ENCODE data around the gene YWHAG. TPM values are rescaled to one million over a fixed set of nuclear protein-coding genes. Genes with fewer than 3 reads are reported as not detected.

The YWHAG gene
- total and polyA plus RNA-seq, 9 of the 15 experiments (the other 6 are each of a cell fraction or from before 2014, with no cell fraction given), result 30.4 to 246 (median 94.5) TPM

- no peak for TF ChIP-seq ZNF140 (CRISPR knock-in tag; IDR thresholded peaks at IDR 0.05)
- TF ChIP-seq PKNOX1 (IDR thresholded peaks at IDR 0.05), result peak; percentile 92
- peak; percentile 81 for TF ChIP-seq BMI1 (IDR thresholded peaks at IDR 0.05; ENCODE audit: low read length)
- no peak for TF ChIP-seq KDM4B (IDR thresholded peaks at IDR 0.05; ENCODE audit: borderline replicate concordance in 2 of 2, low read depth in 1 of 2)
- 0 out of 2 replicates have a peak, but pooled peaks have one; percentile 47 for TF ChIP-seq BACH1 (tag; IDR thresholded peaks at IDR 0.05)
- TF ChIP-seq ZBTB1 (CRISPR knock-in tag; IDR thresholded peaks at IDR 0.05; ENCODE audit: borderline replicate concordance, low read depth), result no peak
- no peak; the same call in 1 of the 2 replicates for TF ChIP-seq HMBOX1 (IDR thresholded peaks at IDR 0.05)
- peak; percentile 95 for TF ChIP-seq RFX1 (IDR thresholded peaks at IDR 0.05)
- no peak for TF ChIP-seq ZNF583 (CRISPR knock-in tag; IDR thresholded peaks at IDR 0.05)
- 0 out of 2 replicates have a peak, but pooled peaks have one; percentile 42 for TF ChIP-seq LARP7 (IDR thresholded peaks at IDR 0.05)
- peak; percentile 80 for TF ChIP-seq ZBTB5 (IDR thresholded peaks at IDR 0.05)
- no peak for TF ChIP-seq SRF (CRISPR knock-in tag; IDR thresholded peaks at IDR 0.05)
- TF ChIP-seq SAFB2 (IDR thresholded peaks at IDR 0.05; ENCODE audit: borderline replicate concordance, low read depth, low read length, severe bottlenecking), result no peak
- TF ChIP-seq MITF (IDR thresholded peaks at IDR 0.05), result no peak
- TF ChIP-seq SIX5 (IDR thresholded peaks at IDR 0.05; ENCODE audit: borderline replicate concordance in 1 of 2, insufficient read depth in 1 of 2, low read depth in 1 of 2, low read length in 2 of 2), result no peak
- peak; percentile 73 for TF ChIP-seq NEUROD1 (IDR thresholded peaks at IDR 0.05; ENCODE audit: borderline replicate concordance, low read depth, low read length, partially characterized antibody)
- peak in 1 of 2 experiments; percentile 73; a peak in 2 of 4 replicates for TF ChIP-seq CSDE1 (IDR thresholded peaks at IDR 0.05)
- no peak for TF ChIP-seq PML (IDR thresholded peaks at IDR 0.05; ENCODE audit: low read length)
- 0 out of 2 replicates have a peak, but pooled peaks have one; percentile 11 for TF ChIP-seq THRAP3 (IDR thresholded peaks at IDR 0.05; ENCODE audit: borderline replicate concordance)
- TF ChIP-seq MXI1 (IDR thresholded peaks at IDR 0.05; ENCODE audit: low read depth, low read length), result peak; percentile 98
- no peak for TF ChIP-seq MYC (IDR thresholded peaks at IDR 0.05; ENCODE audit: low read depth, low read length)
- no peak for TF ChIP-seq MYC (CRISPR knock-in tag; IDR thresholded peaks at IDR 0.05; ENCODE audit: borderline replicate concordance, low read depth)
- no peak for TF ChIP-seq CHD4 (IDR thresholded peaks at IDR 0.05; ENCODE audit: insufficient read depth, insufficient replicate concordance, low read depth, low read length, poor library complexity, severe bottlenecking)
Observed at GRCh38 chr7:76395965-76396726, 37.4 kb upstream of the YWHAG start (continued).
